HepG2 (cell line): ENCODE data around the gene E2F1. TPM values are rescaled to one million over a fixed set of nuclear protein-coding genes. Genes with fewer than 3 reads are reported as not detected.

Source experiments
- ARID2 ChIP-seq: sonication (generic); formaldehyde crosslinking; IDR thresholded peaks from 2 replicates; pipeline ENCODE4 v1.8.1; 2022; ENCODE audit warnings: mild to moderate bottlenecking, missing genetic modification reagents, borderline replicate concordance
- BRCA1 ChIP-seq: sonication (generic); formaldehyde crosslinking; IDR thresholded peaks from 2 replicates; pipeline ENCODE4 v1.4.0; 2020; ENCODE audit warnings: missing genetic modification reagents
- HNF1A ChIP-seq, 2 experiments: sonication (generic) in 1 of 2; formaldehyde crosslinking in 1 of 2; IDR thresholded peaks; 2 replicates each; pipeline versions ENCODE4 v1.4.0 to v1.6.1; 2016 to 2020; ENCODE audit warnings: borderline replicate concordance in 1 of 2, low read depth in 1 of 2, mild to moderate bottlenecking in 1 of 2, missing genetic modification reagents in 1 of 2
- HOXA7 ChIP-seq: sonication (generic); formaldehyde crosslinking; IDR thresholded peaks from 2 replicates; pipeline ENCODE4 v1.8.1; 2022; ENCODE audit warnings: mild to moderate bottlenecking, missing genetic modification reagents, moderate library complexity
- POLR2A ChIP-seq, 2 experiments: IDR thresholded peaks; 2 replicates each; pipeline ENCODE4 v1.6.1; 2011; ENCODE audit warnings: low read depth in 2 of 2, low read length in 2 of 2, mild to moderate bottlenecking in 1 of 2, moderate library complexity in 1 of 2; ENCODE audit not compliant: insufficient read depth in 1 of 2
- RARA ChIP-seq: IDR thresholded peaks from 2 replicates; pipeline ENCODE4 v1.6.1; 2016; ENCODE audit warnings: missing genetic modification reagents, missing compliant biosample characterization
- SIN3A ChIP-seq: IDR thresholded peaks from 2 replicates; pipeline ENCODE4 v1.6.1; 2011; ENCODE audit warnings: low read depth, mild to moderate bottlenecking, control low read depth, low read length, borderline replicate concordance
- TAF1 ChIP-seq: sonication (generic); formaldehyde crosslinking; IDR thresholded peaks from 2 replicates; pipeline ENCODE4 v1.4.0; 2020; ENCODE audit warnings: missing genetic modification reagents
- TMF1 ChIP-seq: sonication (generic); formaldehyde crosslinking; IDR thresholded peaks from 2 replicates; pipeline ENCODE4 v1.8.1; 2022; ENCODE audit warnings: low read depth, missing genetic modification reagents
- YEATS4 ChIP-seq: sonication (generic); formaldehyde crosslinking; IDR thresholded peaks from 2 replicates; pipeline ENCODE4 v1.4.0; 2020; ENCODE audit warnings: missing genetic modification reagents, borderline replicate concordance
- ZBTB7B ChIP-seq: sonication (generic); formaldehyde crosslinking; IDR thresholded peaks from 2 replicates; pipeline ENCODE4 v1.4.0; 2020; ENCODE audit warnings: missing genetic modification reagents
- ZNF496 ChIP-seq: sonication (generic); formaldehyde crosslinking; IDR thresholded peaks from 2 replicates; pipeline ENCODE4 v1.8.1; 2023; ENCODE audit warnings: mild to moderate bottlenecking, moderate library complexity, missing genetic modification reagents; ENCODE audit not compliant: insufficient replicate concordance
- ZNF609 ChIP-seq: sonication (generic); formaldehyde crosslinking; IDR thresholded peaks from 2 replicates; pipeline ENCODE4 v1.4.0; 2020; ENCODE audit warnings: mild to moderate bottlenecking, missing genetic modification reagents, borderline replicate concordance
- ZNF672 ChIP-seq: sonication (generic); formaldehyde crosslinking; IDR thresholded peaks from 2 replicates; pipeline ENCODE4 v1.8.1; 2022; ENCODE audit warnings: missing genetic modification reagents
- ZSCAN21 ChIP-seq: sonication (generic); formaldehyde crosslinking; IDR thresholded peaks from 2 replicates; pipeline ENCODE4 v1.8.0; 2022; ENCODE audit warnings: mild to moderate bottlenecking, missing genetic modification reagents, moderate library complexity, borderline replicate concordance
- ZSCAN25 ChIP-seq: sonication (generic); formaldehyde crosslinking; IDR thresholded peaks from 2 replicates; pipeline ENCODE4 v1.8.0; 2022; ENCODE audit warnings: mild to moderate bottlenecking, missing genetic modification reagents
- polyA plus RNA-seq, 8 experiments: library from polyadenylated mRNA; depleted of rRNA in 3 of 8; stranded (reverse) in 7 of 8; unstranded in 1 of 8; fragments of >200 nt; fragmentation: Illumina TruSeq in 4 of 8; extraction: Trizol in 4 of 8; gene quantifications; 2 replicates each; pipeline versions ENCODE4 v1.2.1 to v1.2.3, GENCODE V29; 2011 to 2016; ENCODE audit warnings: low read depth in 4 of 8, missing spikeins in 1 of 8, mixed read lengths in 1 of 8; ENCODE audit not compliant: insufficient read depth in 1 of 8
- total RNA-seq, 5 experiments: library from RNA; depleted of rRNA; stranded (reverse); fragments of >200 nt; fragmentation: Illumina TruSeq; extraction: Trizol; gene quantifications; 2 replicates each; pipeline ENCODE4 v1.2.3, GENCODE V29; 2016; ENCODE audit warnings: low read depth in 1 of 5
- TF ChIP-seq, protein P1 (sequence below): sonication (generic); formaldehyde crosslinking; IDR thresholded peaks from 2 replicates; pipeline ENCODE4 v1.4.0; 2020; ENCODE audit warnings: missing genetic modification reagents

The E2F1 gene
- total and polyA plus RNA-seq, 2 of the 13 experiments (the other 11 are each of a cell fraction or from before 2014, with no cell fraction given) = 25.5 to 39.4 TPM

DNA sequence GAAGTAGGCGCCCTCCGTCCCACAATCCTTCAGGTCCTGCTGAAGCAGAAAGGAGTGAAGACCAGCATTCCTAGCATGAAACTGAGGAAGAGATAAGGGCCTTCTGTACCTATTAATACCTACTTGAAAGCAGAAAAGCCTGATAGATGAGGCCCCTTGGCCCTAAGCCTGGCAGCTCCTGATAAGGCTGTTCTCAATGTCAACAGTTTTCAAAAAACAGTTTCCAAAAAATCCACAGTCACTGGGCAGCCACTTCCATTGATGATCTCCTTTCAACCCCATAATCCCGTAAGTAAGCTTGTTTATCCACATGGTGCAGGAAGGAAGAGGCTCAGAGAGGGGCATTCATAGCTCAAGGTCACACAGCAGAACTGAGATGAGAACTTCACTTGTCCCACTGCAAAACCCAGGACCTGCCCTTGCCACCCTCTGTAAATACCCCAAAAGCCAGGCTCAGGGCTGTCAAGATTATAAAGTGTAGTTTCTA lies 2.8 kb upstream of the E2F1 start (continued):
- TF ChIP-seq SIN3A = no peak
- TF ChIP-seq HNF1A (IDR thresholded peaks at IDR 0.05; ENCODE audit: low read depth) = peak; percentile 27; the same call in 1 of the 2 replicates
- TF ChIP-seq HNF1A (CRISPR knock-in tag; IDR thresholded peaks at IDR 0.05; ENCODE audit: borderline replicate concordance) = peak; percentile 81; the same call in 1 of the 2 replicates
- TF ChIP-seq ZSCAN25 (CRISPR knock-in tag) = no peak
- no peak for TF ChIP-seq ZNF672 (CRISPR knock-in tag)
- no peak for TF ChIP-seq HOXA7 (CRISPR knock-in tag)
- no peak for TF ChIP-seq BRCA1 (CRISPR knock-in tag)
- TF ChIP-seq TMF1 (CRISPR knock-in tag) = no peak
- no peak for TF ChIP-seq YEATS4 (CRISPR knock-in tag)
- TF ChIP-seq, protein P1, sequence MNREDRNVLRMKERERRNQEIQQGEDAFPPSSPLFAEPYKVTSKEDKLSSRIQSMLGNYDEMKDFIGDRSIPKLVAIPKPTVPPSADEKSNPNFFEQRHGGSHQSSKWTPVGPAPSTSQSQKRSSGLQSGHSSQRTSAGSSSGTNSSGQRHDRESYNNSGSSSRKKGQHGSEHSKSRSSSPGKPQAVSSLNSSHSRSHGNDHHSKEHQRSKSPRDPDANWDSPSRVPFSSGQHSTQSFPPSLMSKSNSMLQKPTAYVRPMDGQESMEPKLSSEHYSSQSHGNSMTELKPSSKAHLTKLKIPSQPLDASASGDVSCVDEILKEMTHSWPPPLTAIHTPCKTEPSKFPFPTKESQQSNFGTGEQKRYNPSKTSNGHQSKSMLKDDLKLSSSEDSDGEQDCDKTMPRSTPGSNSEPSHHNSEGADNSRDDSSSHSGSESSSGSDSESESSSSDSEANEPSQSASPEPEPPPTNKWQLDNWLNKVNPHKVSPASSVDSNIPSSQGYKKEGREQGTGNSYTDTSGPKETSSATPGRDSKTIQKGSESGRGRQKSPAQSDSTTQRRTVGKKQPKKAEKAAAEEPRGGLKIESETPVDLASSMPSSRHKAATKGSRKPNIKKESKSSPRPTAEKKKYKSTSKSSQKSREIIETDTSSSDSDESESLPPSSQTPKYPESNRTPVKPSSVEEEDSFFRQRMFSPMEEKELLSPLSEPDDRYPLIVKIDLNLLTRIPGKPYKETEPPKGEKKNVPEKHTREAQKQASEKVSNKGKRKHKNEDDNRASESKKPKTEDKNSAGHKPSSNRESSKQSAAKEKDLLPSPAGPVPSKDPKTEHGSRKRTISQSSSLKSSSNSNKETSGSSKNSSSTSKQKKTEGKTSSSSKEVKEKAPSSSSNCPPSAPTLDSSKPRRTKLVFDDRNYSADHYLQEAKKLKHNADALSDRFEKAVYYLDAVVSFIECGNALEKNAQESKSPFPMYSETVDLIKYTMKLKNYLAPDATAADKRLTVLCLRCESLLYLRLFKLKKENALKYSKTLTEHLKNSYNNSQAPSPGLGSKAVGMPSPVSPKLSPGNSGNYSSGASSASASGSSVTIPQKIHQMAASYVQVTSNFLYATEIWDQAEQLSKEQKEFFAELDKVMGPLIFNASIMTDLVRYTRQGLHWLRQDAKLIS = no peak
- TF ChIP-seq RARA (CRISPR knock-in tag) = peak; percentile 43; the same call in 1 of the 2 replicates
- no peak for TF ChIP-seq ARID2 (CRISPR knock-in tag)
- no peak for TF ChIP-seq ZNF496 (CRISPR knock-in tag)
- TF ChIP-seq TAF1 (CRISPR knock-in tag) = no peak
- peak; percentile 40; the same call in 1 of the 2 replicates for TF ChIP-seq ZBTB7B (CRISPR knock-in tag)
- no peak for TF ChIP-seq ZSCAN21 (CRISPR knock-in tag)
- TF ChIP-seq POLR2A (IDR thresholded peaks at IDR 0.05; ENCODE audit: insufficient read depth in 1 of 2, low read depth in 2 of 2, low read length in 2 of 2) = no peak
- peak; percentile 79 for TF ChIP-seq ZNF609 (CRISPR knock-in tag)
